HG03064 (cell line): ENCODE results near the gene CGB7.

Experiments
- ATAC-seq: cut with Tn5 transposase; IDR thresholded peaks from one replicate; pipeline ENCODE4 v1.9.1; 2021; ENCODE audit warnings: low read depth; ENCODE audit not compliant: unreplicated experiment

The CGB7 gene

GRCh38 chr19:49017666-49018351, 39.7 kb downstream of the CGB7 start:
- ATAC-seq: no peak

- ATAC-seq: no peak
Observed at GRCh38 chr19:49017041-49017665, 40.4 kb downstream of the CGB7 start, which contains the start of gene LHB. TSS of gene LHB (minus strand) at chr19:49017091. CDS start at chr19:49017081, 10 bp downstream.

GRCh38 chr19:49016067-49016839, 41.3 kb downstream of the CGB7 start:
- no peak for ATAC-seq

GRCh38 chr19:49014870-49015255, 42.7 kb downstream of the CGB7 start:
- ATAC-seq: no peak

GRCh38 chr19:49014123-49014869, 43.3 kb downstream of the CGB7 start:
- no peak for ATAC-seq

- ATAC-seq: no peak
Observed at GRCh38 chr19:49011194-49011593, 46.4 kb downstream of the CGB7 start.

GRCh38 chr19:49010453-49010852, 47.1 kb downstream of the CGB7 start:
- no peak for ATAC-seq

- no peak for ATAC-seq
Observed at GRCh38 chr19:49009828-49010227, 47.7 kb downstream of the CGB7 start.

GRCh38 chr19:49006905-49007304, 50.6 kb downstream of the CGB7 start:
- ATAC-seq: no peak

- no peak for ATAC-seq
Observed at GRCh38 chr19:49004964-49005614, 52.5 kb downstream of the CGB7 start.
